MV-4-11 (cell line): ENCODE data around the gene GSN.

Source experiments
- DNase-seq: peaks from one replicate; lab custom pipeline; 2025; lab: John Stamatoyannopoulos, UW

GSN gene

GRCh38 chr9:121273064-121273775 is 5.3 kb downstream of the GSN start:
- DNase-seq: no peak

DNA sequence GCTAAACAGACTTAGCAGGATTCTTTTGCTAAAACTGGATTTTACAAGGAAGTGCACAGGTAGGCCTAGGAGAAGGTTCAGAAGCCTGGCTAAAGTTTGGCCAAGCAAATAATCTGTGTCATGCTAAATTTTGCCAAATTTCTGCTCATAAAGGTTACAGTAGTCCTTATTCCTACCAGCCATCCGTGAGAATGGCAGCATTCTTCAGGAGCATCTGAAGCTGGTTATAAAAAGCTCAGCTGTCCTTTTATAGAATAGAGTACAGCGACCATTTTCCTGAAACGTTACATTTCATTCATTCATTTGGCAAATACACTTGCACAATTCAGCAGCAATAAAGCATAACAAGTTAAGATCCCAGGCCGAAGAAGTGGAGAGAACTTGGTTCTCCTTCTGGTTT is 6.9 kb downstream of the GSN start:
- no peak for DNase-seq

DNA sequence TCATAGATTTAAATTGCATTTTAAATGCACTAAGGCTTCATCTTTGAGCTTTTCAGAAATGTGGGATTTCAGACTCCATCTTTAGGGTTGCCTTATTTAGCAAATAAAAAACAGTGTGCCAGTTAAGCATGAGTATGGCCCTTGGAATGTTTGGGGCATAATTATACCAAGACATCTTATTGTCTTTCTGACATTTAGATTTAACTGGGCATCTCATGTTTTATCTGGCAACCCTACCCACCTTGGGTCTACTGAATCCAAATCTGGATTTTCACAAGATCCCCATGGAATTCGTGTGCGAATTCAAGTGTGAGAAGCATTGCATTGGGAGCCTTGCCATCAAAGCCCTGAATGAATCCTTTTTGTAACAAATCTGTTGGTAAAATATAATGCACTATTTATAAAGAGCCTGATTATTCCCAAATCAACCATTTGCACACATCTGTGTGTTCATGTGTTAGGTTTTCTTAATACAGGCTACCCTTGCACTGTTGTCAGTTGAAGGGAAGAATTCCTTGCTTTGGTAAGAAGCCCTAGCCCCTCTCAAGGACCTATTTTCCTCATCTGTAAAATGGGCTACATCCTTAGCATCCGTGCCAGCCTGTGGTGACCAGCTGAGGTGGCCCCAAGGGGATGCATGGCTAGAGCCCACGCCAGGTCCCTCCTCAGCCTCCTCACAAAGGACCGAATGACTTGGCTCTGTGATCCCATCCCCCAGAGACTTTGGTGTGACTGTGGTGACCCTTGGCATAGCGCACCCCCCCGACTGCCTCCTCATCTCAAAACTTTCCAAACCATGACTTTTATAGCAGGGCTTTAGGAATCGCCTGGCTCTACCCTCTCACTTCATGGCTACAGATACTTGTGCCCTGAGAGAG is 8.1 kb downstream of the GSN start:
- DNase-seq: no peak

- no peak for DNase-seq
Measured at GRCh38 chr9:121277026-121277425, 9.1 kb downstream of the GSN start.

DNA sequence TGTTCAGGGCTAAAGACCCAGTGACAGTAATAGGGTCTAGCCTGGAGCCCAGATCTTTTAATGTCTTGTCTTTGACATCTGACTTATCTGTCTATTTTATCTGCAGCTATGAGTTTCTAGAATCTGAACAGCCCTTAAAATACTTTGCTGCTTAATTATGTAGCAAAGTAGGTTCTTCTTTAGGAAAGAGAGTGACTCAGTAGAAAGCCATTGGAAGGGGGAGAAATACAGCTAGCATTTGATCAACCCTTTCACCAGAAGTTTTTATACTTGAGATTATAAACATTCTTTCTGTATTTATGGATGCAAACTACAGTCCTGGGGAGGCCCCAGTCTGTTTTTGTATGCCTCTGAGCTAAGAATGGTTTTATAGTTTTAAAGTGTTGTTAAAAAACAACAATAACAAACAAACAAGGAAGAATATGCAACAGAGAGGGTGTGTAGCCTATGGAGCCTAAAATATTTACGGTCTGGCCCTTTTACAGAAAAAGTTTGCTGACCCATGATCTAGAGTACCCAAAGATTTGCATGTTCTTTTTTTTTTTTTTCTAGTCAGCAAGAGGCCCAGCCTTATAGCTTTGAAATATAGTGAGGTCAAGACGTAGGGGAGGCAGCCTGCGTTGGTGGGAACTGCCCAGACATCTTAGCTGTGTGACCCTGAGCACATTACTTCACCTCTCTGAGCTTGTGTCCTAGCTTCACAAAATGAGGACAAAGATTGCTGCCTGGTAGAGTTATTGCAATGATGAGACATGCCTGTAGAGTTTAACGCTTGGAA is 9.7 kb downstream of the GSN start:
- DNase-seq: no peak

GRCh38 chr9:121278477-121279261 is 10.7 kb downstream of the GSN start:
- DNase-seq: peak; percentile 75

GRCh38 chr9:121279776-121280388 is 11.9 kb downstream of the GSN start:
- peak; percentile 14 for DNase-seq

DNA sequence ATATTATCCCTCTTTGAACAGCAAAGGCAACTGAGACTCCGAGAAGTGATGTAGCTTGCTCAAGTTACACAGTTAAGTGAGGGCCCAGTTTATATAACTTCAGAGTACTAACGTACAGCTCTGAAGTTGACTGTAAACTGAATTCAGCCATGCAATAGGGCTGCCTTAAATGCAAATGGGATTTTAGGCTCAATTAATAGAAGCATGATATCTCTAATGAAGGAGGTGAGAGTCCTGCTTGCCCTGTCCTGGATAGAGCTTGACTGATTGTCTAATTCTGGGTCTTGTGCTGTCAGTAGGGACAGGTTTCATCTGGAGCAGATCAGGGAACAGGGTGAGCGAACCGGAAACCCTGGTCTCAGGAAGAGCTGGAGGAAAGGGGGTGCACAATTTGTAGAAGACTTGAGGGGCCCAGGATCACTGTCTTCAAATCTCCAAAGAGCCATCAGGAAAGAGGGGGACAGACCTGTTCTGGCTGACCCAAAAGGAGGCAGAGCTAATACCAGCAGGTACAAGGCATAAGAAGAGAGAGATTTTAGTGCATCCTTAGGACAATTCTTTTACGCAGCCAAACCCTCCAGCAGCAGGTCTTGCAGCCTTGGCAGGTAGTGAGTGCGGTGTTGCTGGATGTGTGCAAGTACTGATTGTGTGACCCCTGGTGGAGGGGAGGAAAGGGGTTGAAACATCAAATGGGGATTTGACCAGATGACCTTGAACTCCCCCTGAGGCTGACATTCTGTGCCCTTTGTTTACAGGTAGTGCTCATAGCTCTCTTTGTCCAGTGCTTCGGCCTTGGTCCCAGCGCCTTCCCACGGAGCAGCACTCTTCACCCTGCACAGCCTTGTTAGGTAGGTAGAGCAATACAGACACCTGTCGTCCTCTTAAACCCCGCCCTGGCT is 13.0 kb downstream of the GSN start:
- no peak for DNase-seq

- DNase-seq: no peak
Measured at GRCh38 chr9:121281614-121282276, 13.8 kb downstream of the GSN start.

DNA sequence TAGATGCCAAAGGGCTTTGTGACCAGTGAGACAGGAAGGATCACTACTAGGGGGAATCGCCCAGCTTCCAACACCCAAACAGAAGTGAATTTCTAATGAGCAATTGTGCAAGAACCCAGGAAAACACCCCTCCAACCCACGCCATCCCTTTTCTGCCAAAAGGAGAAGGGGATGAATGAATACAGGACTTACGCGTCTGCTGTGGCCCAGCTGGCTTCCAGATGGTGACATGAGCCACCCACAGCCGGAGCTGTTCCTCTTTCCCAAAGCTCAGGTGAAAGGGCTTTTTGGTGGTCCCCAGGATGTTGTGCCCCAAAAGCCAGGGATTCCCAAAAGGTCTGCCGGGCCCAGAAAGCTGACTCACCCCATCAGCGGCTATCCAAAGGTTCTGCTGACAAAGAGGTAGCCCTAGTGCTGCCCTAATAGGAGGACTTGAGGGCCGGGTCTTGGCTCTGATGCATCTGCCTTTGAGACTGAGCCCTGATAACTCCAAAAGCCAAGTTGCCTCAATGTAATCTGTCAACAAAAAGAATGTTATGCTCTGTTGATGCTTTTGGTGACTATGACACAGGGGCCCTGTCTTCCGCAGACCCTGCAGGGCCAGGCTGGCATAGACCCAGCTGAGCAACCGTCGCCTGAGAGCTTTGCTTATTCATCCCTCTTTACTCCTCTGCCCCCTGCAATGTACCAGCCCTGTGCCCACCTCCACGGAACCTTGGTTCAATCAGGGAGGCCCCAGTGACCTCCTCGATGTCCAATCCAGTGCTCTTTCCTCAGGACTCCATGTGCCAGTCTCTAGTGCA is 14.5 kb downstream of the GSN start:
- DNase-seq: peak; percentile 87

DNA sequence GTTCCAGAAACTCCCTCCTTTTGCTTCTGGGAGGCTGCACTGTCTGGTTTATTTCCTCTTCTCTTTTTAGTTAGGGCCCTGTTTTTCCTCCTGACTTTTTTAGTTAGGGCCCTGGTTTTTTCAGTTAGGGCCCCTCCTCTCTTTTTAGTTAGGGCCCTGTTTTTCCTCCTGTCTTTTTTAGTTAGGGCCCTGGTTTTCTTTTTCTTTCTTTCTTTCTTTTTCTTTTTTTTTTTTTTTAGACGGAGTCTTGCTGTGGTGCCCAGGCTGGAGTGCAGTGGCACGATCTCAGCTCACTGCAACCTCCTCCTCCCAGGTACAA is 15.1 kb downstream of the GSN start:
- peak; percentile 28 for DNase-seq

GRCh38 chr9:121283856-121284732 is 16.1 kb downstream of the GSN start:
- peak; percentile 19 for DNase-seq

- DNase-seq: no peak
Measured at GRCh38 chr9:121284733-121285451, 16.9 kb downstream of the GSN start.

DNA sequence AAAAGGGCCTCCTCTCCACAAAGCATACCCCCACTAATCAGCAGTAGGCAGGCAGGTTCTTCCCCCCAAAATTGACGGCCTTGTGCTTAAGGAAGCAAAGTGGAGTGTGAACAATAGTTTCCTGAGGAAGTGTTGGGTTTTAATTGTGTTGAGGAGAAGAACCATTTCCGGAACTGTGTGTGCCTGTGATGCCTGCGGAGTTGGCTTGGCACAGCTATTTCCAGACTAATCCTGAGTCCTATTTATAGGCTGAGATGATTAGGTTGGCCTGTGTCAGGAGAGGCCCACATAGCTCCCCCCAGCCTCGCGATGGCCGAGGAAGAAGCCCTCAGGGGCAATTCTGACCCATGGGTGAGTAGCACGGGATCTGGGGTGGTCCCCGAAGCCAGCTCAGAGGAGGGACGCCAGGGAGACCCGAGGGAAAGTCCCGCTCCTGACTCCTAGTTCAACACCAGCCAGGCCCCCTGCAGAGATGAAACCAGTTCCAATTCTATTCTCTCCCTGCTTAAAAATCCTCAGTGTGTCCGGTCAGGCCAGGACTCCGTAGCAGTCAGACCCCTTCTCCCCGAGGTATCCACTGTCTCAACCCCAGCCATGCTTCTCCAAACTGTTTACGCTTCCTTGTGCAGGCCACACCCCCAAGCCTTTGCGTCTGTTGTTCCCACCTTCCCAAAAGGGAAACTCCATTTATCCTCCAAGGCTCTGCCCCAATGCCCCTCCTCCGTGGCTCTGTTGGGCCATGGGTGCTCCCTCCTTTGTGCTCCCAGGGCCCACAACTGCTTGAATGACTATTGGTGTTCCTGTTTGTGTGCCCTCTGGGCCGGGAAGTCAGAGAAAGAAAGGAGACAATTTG is 18.1 kb downstream of the GSN start:
- peak; percentile 89 for DNase-seq

DNA sequence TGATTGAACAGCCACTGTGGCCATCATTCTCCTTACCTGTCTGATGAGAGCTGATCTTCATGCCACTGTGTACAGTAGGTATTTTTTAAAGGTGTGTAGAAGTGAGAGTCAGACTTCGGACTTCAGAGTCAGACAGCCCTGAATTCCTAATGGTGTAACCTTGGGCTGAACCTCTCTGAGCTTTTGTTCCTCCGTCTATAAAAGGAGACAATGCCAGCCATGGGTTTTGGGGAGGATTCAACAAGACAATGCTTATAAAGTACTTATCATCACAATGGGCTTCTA is 18.7 kb downstream of the GSN start:
- DNase-seq: no peak

DNA sequence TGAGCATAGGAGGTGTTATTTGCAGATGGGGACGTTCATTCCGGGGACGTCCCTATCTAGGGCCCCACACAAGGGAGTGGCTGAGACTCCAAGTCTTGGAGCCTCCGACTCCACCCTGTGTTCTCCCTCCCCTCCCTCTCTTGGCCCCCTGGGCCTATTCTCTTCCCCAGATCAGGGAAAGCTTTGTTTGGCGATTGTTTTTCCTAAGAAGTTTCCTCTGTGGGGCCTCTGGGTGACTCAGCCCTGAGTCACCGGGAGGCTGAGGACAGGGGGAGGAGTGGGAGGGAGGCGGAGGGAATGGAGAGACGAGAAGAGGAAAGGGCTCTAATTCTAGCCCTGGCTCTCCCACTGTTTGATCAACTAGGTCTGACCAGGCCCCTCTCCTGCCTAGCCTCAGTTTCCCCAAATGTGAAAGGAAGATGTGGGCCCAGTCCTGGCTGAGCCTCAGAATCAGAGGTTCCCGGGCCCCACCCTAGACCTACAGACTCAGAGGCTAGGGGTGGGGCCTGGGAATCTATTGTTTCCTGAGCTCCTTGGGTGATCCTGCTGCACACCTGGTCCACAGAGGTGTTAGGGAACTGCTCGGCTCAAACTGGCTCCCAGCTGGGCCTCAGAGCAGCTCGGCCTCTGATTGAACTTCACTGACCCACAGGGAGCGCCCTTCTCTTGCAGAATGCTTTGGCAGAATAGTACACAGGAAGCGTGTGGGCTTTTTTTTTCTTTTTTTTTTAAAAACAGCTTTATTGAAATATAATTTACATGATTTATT is 19.2 kb downstream of the GSN start:
- DNase-seq: peak; percentile 71
